H1 (cell line): ENCODE data around the gene RAB36. TPM values are rescaled to one million over a fixed set of nuclear protein-coding genes. Genes with fewer than 3 reads are reported as not detected.

Experiments used
- CEBPB ChIP-seq: IDR thresholded peaks from 2 replicates; pipeline ENCODE4 v1.6.1; 2012; ENCODE audit warnings: low read depth, low read length
- CREB1 ChIP-seq: IDR thresholded peaks from 2 replicates; pipeline ENCODE4 v1.6.1; 2012; ENCODE audit warnings: inconsistent platforms
- RBBP5 ChIP-seq: IDR thresholded peaks from 2 replicates; pipeline ENCODE4 v1.7.1; 2012; ENCODE audit warnings: low read depth, mild to moderate bottlenecking, inconsistent platforms, low read length, moderate library complexity, borderline replicate concordance
- RNF2 ChIP-seq: fragments of 200-900, 300-1000 bp; sonication (generic); IDR thresholded peaks from 2 replicates; pipeline ENCODE4 v1.7.1; 2016; ENCODE audit warnings: borderline replicate concordance, low read depth, mild to moderate bottlenecking, antibody characterized with exemption, low read length; ENCODE audit not compliant: poor library complexity, severe bottlenecking; ENCODE audit errors: missing control alignments
- SIRT6 ChIP-seq: IDR thresholded peaks from one replicate; pipeline ENCODE4 v1.7.1; 2012; ENCODE audit warnings: low read length, inconsistent platforms
- TAF7 ChIP-seq: optimal IDR thresholded peaks from 2 replicates; pipeline ENCODE3; 2011; ENCODE audit warnings: low read depth, mild to moderate bottlenecking, inconsistent platforms, low read length, moderate library complexity, borderline replicate concordance
- TBP ChIP-seq: IDR thresholded peaks from 2 replicates; pipeline ENCODE4 v1.6.1; 2011; ENCODE audit warnings: low read depth, low read length, improper control_type of control experiment
- polyA plus RNA-seq, 7 experiments: library from polyadenylated mRNA; depleted of rRNA in 3 of 7; stranded (reverse) in 5 of 7; unstranded in 2 of 7; fragments of >200 nt in 5 of 7; fragments of 200-250 nt in 2 of 7; gene quantifications; 1 replicate in 5 of 7; 2 replicates in 1 of 7; 4 replicates in 1 of 7; pipeline versions ENCODE4 v1.2.1 to v1.2.3, GENCODE V29; 2011 to 2013; ENCODE audit warnings: missing spikeins in 2 of 7, mixed read lengths in 2 of 7
- total RNA-seq: library from RNA; stranded (reverse); fragmentation: NEBNext Ultra II Directional; extraction: Animal tissue kit (Norgen Biotek cat#: 25700); gene quantifications from 2 replicates; pipeline ENCODE4 v1.2.1, GENCODE V29; 2021
- TF ChIP-seq, protein P1 (sequence below), 3 experiments: IDR thresholded peaks; 1 replicate in 2 of 3; 2 replicates in 1 of 3; pipeline versions ENCODE4 v1.5.1 to v1.6.1; 2011; ENCODE audit warnings: low read length in 3 of 3, mild to moderate bottlenecking in 3 of 3, inconsistent platforms in 2 of 3, low read depth in 1 of 3, moderate library complexity in 1 of 3; ENCODE audit not compliant: insufficient read depth in 1 of 3; ENCODE audit errors: control extremely low read depth in 1 of 3
- TF ChIP-seq, protein P2 (sequence below): IDR thresholded peaks from 2 replicates; pipeline ENCODE4 v1.6.1; 2012; ENCODE audit warnings: inconsistent platforms

The RAB36 gene
- total and polyA plus RNA-seq, 2 of the 8 experiments (the other 6 are each of a cell fraction or from before 2014, with no cell fraction given): 1.0 to 1.5 TPM

DNA sequence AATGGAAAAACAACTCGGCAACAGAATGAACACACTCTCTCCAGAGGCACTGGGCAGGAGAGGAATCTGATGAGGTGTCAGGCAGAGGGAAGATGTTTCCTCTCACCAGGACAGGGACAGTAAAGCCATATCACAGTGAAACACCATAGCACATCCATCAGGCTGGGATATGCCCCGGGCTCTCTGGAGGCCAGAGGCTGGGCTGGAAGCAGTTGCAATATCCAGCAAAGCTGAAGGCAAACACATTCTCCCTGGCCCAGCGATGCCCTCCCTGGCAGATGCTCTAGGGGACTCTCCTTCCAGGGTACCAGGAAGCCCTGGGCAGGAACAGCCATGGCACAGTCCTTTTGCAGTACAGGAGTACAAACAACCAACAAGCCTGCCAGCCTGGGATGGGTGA is 14.6 kb upstream of the RAB36 start (continued):
- TF ChIP-seq, protein P1, sequence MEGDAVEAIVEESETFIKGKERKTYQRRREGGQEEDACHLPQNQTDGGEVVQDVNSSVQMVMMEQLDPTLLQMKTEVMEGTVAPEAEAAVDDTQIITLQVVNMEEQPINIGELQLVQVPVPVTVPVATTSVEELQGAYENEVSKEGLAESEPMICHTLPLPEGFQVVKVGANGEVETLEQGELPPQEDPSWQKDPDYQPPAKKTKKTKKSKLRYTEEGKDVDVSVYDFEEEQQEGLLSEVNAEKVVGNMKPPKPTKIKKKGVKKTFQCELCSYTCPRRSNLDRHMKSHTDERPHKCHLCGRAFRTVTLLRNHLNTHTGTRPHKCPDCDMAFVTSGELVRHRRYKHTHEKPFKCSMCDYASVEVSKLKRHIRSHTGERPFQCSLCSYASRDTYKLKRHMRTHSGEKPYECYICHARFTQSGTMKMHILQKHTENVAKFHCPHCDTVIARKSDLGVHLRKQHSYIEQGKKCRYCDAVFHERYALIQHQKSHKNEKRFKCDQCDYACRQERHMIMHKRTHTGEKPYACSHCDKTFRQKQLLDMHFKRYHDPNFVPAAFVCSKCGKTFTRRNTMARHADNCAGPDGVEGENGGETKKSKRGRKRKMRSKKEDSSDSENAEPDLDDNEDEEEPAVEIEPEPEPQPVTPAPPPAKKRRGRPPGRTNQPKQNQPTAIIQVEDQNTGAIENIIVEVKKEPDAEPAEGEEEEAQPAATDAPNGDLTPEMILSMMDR (IDR thresholded peaks at IDR 0.05; ENCODE audit: control extremely low read depth in 1 of 3, insufficient read depth in 1 of 3, low read depth in 1 of 3, low read length in 3 of 3): no peak
- TF ChIP-seq, protein P2, sequence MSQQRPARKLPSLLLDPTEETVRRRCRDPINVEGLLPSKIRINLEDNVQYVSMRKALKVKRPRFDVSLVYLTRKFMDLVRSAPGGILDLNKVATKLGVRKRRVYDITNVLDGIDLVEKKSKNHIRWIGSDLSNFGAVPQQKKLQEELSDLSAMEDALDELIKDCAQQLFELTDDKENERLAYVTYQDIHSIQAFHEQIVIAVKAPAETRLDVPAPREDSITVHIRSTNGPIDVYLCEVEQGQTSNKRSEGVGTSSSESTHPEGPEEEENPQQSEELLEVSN: no peak
- TF ChIP-seq SIRT6 (no peak), CREB1 (no peak), CEBPB (no peak), TBP (no peak), TAF7 (no peak), RBBP5 (no peak), RNF2 (no peak)
